HepG2 (cell line): Measurements from ENCODE around the gene LRRC45. TPM values are rescaled to one million over a fixed set of nuclear protein-coding genes. Genes with fewer than 3 reads are reported as not detected.

Source experiments
- ATF7-NPFF ChIP-seq: sonication (generic); formaldehyde crosslinking; IDR thresholded peaks from 2 replicates; pipeline ENCODE4 v1.8.1; 2023; ENCODE audit warnings: mild to moderate bottlenecking, low read depth, missing genetic modification reagents, moderate library complexity
- BCL3 ChIP-seq: sonication (generic); formaldehyde crosslinking; IDR thresholded peaks from 2 replicates; pipeline ENCODE4 v1.5.1; 2020; ENCODE audit warnings: mild to moderate bottlenecking, missing genetic modification reagents, moderate library complexity
- CCDC6 ChIP-seq: sonication (generic); formaldehyde crosslinking; IDR thresholded peaks from 2 replicates; pipeline ENCODE4 v1.8.1; 2022; ENCODE audit warnings: mild to moderate bottlenecking, missing genetic modification reagents, moderate library complexity
- CHCHD3 ChIP-seq: sonication (generic); formaldehyde crosslinking; IDR thresholded peaks from 2 replicates; pipeline ENCODE4 v1.8.0; 2022; ENCODE audit warnings: mild to moderate bottlenecking, missing genetic modification reagents, moderate library complexity
- DDIT3 ChIP-seq: sonication (generic); formaldehyde crosslinking; IDR thresholded peaks from 2 replicates; pipeline ENCODE4 v1.4.0; 2020; ENCODE audit warnings: mild to moderate bottlenecking, missing genetic modification reagents
- ELF3 ChIP-seq: IDR thresholded peaks from 2 replicates; pipeline ENCODE4 v1.6.1; 2016; ENCODE audit warnings: missing genetic modification reagents, missing compliant biosample characterization
- ELF4 ChIP-seq: sonication (generic); formaldehyde crosslinking; IDR thresholded peaks from 2 replicates; pipeline ENCODE4 v1.5.0; 2020; ENCODE audit warnings: missing genetic modification reagents, mild to moderate bottlenecking, moderate library complexity, borderline replicate concordance
- FOXK2 ChIP-seq: fragments of 450-650 bp; IDR thresholded peaks from 2 replicates; pipeline ENCODE4 v1.6.1; 2016
- GABPB1 ChIP-seq: IDR thresholded peaks from 2 replicates; pipeline ENCODE4 v1.6.1; 2016; ENCODE audit warnings: mild to moderate bottlenecking, missing genetic modification reagents, moderate library complexity, missing compliant biosample characterization
- HDAC2 ChIP-seq: sonication (generic); formaldehyde crosslinking; IDR thresholded peaks from 2 replicates; pipeline ENCODE4 v1.4.0; 2020; ENCODE audit warnings: missing genetic modification reagents
- PRMT3 ChIP-seq: sonication (generic); formaldehyde crosslinking; IDR thresholded peaks from 2 replicates; pipeline ENCODE4 v1.8.1; 2022; ENCODE audit warnings: low read depth, mild to moderate bottlenecking, moderate library complexity, missing genetic modification reagents, borderline replicate concordance
- SALL1 ChIP-seq: sonication (generic); formaldehyde crosslinking; IDR thresholded peaks from 2 replicates; pipeline ENCODE4 v1.8.0; 2022; ENCODE audit warnings: mild to moderate bottlenecking, missing genetic modification reagents
- TFDP1 ChIP-seq: IDR thresholded peaks from 2 replicates; pipeline ENCODE4 v1.6.1; 2016; ENCODE audit warnings: missing compliant biosample characterization, missing genetic modification reagents, borderline replicate concordance
- TGIF2 ChIP-seq: IDR thresholded peaks from 2 replicates; pipeline ENCODE4 v1.6.1; 2016; ENCODE audit warnings: control low read depth, missing compliant biosample characterization
- THAP11 ChIP-seq: IDR thresholded peaks from 2 replicates; pipeline ENCODE4 v1.6.1; 2016; ENCODE audit warnings: missing biosample characterization, missing genetic modification reagents
- TP53 ChIP-seq: sonication (generic); formaldehyde crosslinking; conservative IDR thresholded peaks from 2 replicates; pipeline ENCODE4 v1.4.0; 2020; ENCODE audit warnings: missing genetic modification reagents
- U2AF1 ChIP-seq: fragments of 200-400 bp; formaldehyde crosslinking; optimal IDR thresholded peaks from 2 replicates; pipeline ENCODE3; 2017; ENCODE audit warnings: mild to moderate bottlenecking, low read depth, low read length
- ZFAT ChIP-seq: sonication (generic); formaldehyde crosslinking; conservative IDR thresholded peaks from 2 replicates; pipeline ENCODE4 v1.8.1; 2023; ENCODE audit warnings: missing genetic modification reagents, inconsistent platforms
- ZIK1 ChIP-seq: sonication (generic); formaldehyde crosslinking; IDR thresholded peaks from 2 replicates; pipeline ENCODE4 v1.5.0; 2020; ENCODE audit warnings: mild to moderate bottlenecking, low read depth, missing genetic modification reagents, borderline replicate concordance
- ZNF30 ChIP-seq: sonication (generic); formaldehyde crosslinking; IDR thresholded peaks from 2 replicates; pipeline ENCODE4 v1.5.0; 2020; ENCODE audit warnings: mild to moderate bottlenecking, missing genetic modification reagents
- ZNF430 ChIP-seq: sonication (generic); formaldehyde crosslinking; IDR thresholded peaks from 2 replicates; pipeline ENCODE4 v1.9.0; 2021; ENCODE audit warnings: mild to moderate bottlenecking, missing genetic modification reagents
- ZNF468 ChIP-seq: sonication (generic); formaldehyde crosslinking; IDR thresholded peaks from 2 replicates; pipeline ENCODE4 v1.8.0; 2022; ENCODE audit warnings: mild to moderate bottlenecking, moderate library complexity, missing genetic modification reagents
- ZNF564 ChIP-seq: sonication (generic); formaldehyde crosslinking; IDR thresholded peaks from 2 replicates; pipeline ENCODE4 v1.8.1; 2023; ENCODE audit warnings: mild to moderate bottlenecking, missing genetic modification reagents
- ZNF644 ChIP-seq: IDR thresholded peaks from 2 replicates; pipeline ENCODE4 v1.6.1; 2016; ENCODE audit warnings: low read depth
- ZNF761 ChIP-seq: sonication (generic); formaldehyde crosslinking; conservative IDR thresholded peaks from 2 replicates; pipeline ENCODE4 v1.4.0; 2020; ENCODE audit warnings: mild to moderate bottlenecking, missing genetic modification reagents
- ZNF792 ChIP-seq: IDR thresholded peaks from 2 replicates; pipeline ENCODE4 v1.6.1; 2016
- ZSCAN9 ChIP-seq: IDR thresholded peaks from 2 replicates; pipeline ENCODE4 v1.6.1; 2016; ENCODE audit warnings: borderline replicate concordance
- polyA plus RNA-seq, 8 experiments: library from polyadenylated mRNA; depleted of rRNA in 3 of 8; stranded (reverse) in 7 of 8; unstranded in 1 of 8; fragments of >200 nt; fragmentation: Illumina TruSeq in 4 of 8; extraction: Trizol in 4 of 8; gene quantifications; 2 replicates each; pipeline versions ENCODE4 v1.2.1 to v1.2.3, GENCODE V29; 2011 to 2016; ENCODE audit warnings: low read depth in 4 of 8, missing spikeins in 1 of 8, mixed read lengths in 1 of 8; ENCODE audit not compliant: insufficient read depth in 1 of 8
- total RNA-seq, 5 experiments: library from RNA; depleted of rRNA; stranded (reverse); fragments of >200 nt; fragmentation: Illumina TruSeq; extraction: Trizol; gene quantifications; 2 replicates each; pipeline ENCODE4 v1.2.3, GENCODE V29; 2016; ENCODE audit warnings: low read depth in 1 of 5
- TF ChIP-seq, protein P1 (sequence below): sonication (generic); formaldehyde crosslinking; IDR thresholded peaks from 2 replicates; pipeline ENCODE4 v1.9.0; 2022; ENCODE audit warnings: low read depth, missing genetic modification reagents

LRRC45 gene
- total and polyA plus RNA-seq, 2 of the 13 experiments (the other 11 are each of a cell fraction or from before 2014, with no cell fraction given), result 11.6 to 48.1 TPM

GRCh38 chr17:81996757-81997441 lies 26.2 kb upstream of the LRRC45 start (continued):
- TF ChIP-seq ELF4 (no peak), HDAC2 (no peak), ELF3 (CRISPR knock-in tag) (peak; percentile 33; the same call in 1 of the 2 replicates), ZNF564 (no peak), TFDP1 (peak; percentile 81; the same call in 1 of the 2 replicates), ZSCAN9 (CRISPR knock-in tag) (no peak), CCDC6 (CRISPR knock-in tag) (peak; percentile 48; the same call in 1 of the 2 replicates), THAP11 (CRISPR knock-in tag) (peak; percentile 40; the same call in 1 of the 2 replicates), ZNF430 (CRISPR knock-in tag) (peak; percentile 19; the same call in 1 of the 2 replicates), PRMT3 (CRISPR knock-in tag) (0 out of 2 replicates have a peak, but pooled peaks have one; percentile 47), ZNF30 (no peak), ZNF792 (CRISPR knock-in tag) (0 out of 2 replicates have a peak, but pooled peaks have one; percentile 28), ZIK1 (CRISPR knock-in tag) (0 out of 2 replicates have a peak, but pooled peaks have one; percentile 33), ZFAT (CRISPR knock-in tag) (no peak), DDIT3 (CRISPR knock-in tag) (no peak), BCL3 (CRISPR knock-in tag) (peak; percentile 54; the same call in 1 of the 2 replicates), ZNF468 (CRISPR knock-in tag) (peak; percentile 13; the same call in 1 of the 2 replicates), GABPB1 (CRISPR knock-in tag) (peak; percentile 70), FOXK2 (no peak), TP53 (CRISPR knock-in tag) (no peak), CHCHD3 (CRISPR knock-in tag) (no peak), TGIF2 (CRISPR knock-in tag) (0 out of 2 replicates have a peak, but pooled peaks have one; percentile 47), U2AF1 (peak; percentile 47), ZNF761 (CRISPR knock-in tag) (0 out of 2 replicates have a peak, but pooled peaks have one; percentile 33), SALL1 (CRISPR knock-in tag) (0 out of 2 replicates have a peak, but pooled peaks have one; percentile 17), ZNF644 (CRISPR knock-in tag) (no peak), ATF7-NPFF (CRISPR knock-in tag) (0 out of 2 replicates have a peak, but pooled peaks have one; percentile 20)
- TF ChIP-seq, protein P1, sequence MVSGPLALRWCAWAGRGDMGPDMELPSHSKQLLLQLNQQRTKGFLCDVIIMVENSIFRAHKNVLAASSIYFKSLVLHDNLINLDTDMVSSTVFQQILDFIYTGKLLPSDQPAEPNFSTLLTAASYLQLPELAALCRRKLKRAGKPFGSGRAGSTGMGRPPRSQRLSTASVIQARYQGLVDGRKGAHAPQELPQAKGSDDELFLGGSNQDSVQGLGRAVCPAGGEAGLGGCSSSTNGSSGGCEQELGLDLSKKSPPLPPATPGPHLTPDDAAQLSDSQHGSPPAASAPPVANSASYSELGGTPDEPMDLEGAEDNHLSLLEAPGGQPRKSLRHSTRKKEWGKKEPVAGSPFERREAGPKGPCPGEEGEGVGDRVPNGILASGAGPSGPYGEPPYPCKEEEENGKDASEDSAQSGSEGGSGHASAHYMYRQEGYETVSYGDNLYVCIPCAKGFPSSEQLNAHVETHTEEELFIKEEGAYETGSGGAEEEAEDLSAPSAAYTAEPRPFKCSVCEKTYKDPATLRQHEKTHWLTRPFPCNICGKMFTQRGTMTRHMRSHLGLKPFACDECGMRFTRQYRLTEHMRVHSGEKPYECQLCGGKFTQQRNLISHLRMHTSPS, result 0 out of 2 replicates have a peak, but pooled peaks have one; percentile 44
